ENCODE results near the gene ENPP1. TPM values are rescaled to one million over a fixed set of nuclear protein-coding genes. Genes with fewer than 3 reads are reported as not detected.
A peak's percentile ranks its signal among the peaks of the same experiment; 100 is the strongest.

The ENPP1 gene
- total RNA-seq, 1 donor from 2014 or later: 7.1 TPM

DNA sequence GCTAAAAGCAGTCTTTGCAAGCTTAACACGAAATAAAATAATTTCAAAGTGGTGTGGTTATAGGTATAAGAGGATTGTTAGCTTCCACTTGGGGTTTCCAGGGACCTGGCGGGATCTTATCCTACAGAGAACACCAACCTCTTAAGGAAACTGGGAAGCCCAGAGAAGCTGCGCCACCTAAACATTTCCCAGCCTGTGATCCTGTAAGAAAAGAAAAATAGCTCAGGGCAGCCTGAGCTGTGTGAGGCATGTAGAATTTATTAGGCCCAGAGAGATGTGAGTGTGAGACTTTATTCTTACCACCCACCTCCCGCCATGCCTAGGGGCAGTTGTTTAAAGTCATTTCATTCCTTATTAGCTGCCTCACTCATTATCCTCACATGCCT, 89.2 kb downstream of the ENPP1 start:
- Histone ChIP-seq H3K9ac (ENCODE audit: low read length) (no peak overlapping the region), H3K4me3 (ENCODE audit: insufficient read depth, low read depth, low read length) (no peak overlapping the region), H3K9me3 (ENCODE audit: insufficient read depth, low read depth, low read length) (peaks cover 4% of the 10 kb centered on the region), H3K27ac (ENCODE audit: low read depth, low read length) (no peak overlapping the region), H3K4me2 (ENCODE audit: low read length) (no peak overlapping the region), H4K20me1 (ENCODE audit: insufficient read depth, low read length) (no peaks in the 10 kb centered on the region), H3K27me3 (ENCODE audit: insufficient read depth, low read length) (no peaks in the 10 kb centered on the region), H3K4me1 (ENCODE audit: insufficient read depth, low read length) (no peaks in the 10 kb centered on the region), H2AFZ (ENCODE audit: low read depth, low read length) (no peak overlapping the region), H3K36me3 (ENCODE audit: insufficient read depth, low read length) (peaks cover 3% of the 10 kb centered on the region), H3K79me2 (ENCODE audit: insufficient read depth, low read length) (no peaks in the 10 kb centered on the region)
- Mint-ChIP-seq H3K27me3 (ENCODE audit: low read depth, unreplicated experiment) (no peaks in the 10 kb centered on the region), H3K36me3 (ENCODE audit: low read depth, unreplicated experiment) (no peaks in the 10 kb centered on the region), H3K4me3 (ENCODE audit: unreplicated experiment) (no peak overlapping the region), H3K9me3 (ENCODE audit: unreplicated experiment) (peaks cover 8% of the 10 kb centered on the region), H3K4me1 (ENCODE audit: low read depth, unreplicated experiment) (peaks cover 4% of the 10 kb centered on the region), H3K27ac (ENCODE audit: unreplicated experiment) (no peak overlapping the region)
- FAIRE-seq (no peak), DNase-seq (ENCODE audit: low read depth) (no peak)
- TF ChIP-seq, protein P1, sequence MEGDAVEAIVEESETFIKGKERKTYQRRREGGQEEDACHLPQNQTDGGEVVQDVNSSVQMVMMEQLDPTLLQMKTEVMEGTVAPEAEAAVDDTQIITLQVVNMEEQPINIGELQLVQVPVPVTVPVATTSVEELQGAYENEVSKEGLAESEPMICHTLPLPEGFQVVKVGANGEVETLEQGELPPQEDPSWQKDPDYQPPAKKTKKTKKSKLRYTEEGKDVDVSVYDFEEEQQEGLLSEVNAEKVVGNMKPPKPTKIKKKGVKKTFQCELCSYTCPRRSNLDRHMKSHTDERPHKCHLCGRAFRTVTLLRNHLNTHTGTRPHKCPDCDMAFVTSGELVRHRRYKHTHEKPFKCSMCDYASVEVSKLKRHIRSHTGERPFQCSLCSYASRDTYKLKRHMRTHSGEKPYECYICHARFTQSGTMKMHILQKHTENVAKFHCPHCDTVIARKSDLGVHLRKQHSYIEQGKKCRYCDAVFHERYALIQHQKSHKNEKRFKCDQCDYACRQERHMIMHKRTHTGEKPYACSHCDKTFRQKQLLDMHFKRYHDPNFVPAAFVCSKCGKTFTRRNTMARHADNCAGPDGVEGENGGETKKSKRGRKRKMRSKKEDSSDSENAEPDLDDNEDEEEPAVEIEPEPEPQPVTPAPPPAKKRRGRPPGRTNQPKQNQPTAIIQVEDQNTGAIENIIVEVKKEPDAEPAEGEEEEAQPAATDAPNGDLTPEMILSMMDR (IDR thresholded peaks at IDR 0.05; ENCODE audit: insufficient read depth, low read depth, low read length): no peak
- TF ChIP-seq EZH2 (IDR thresholded peaks at IDR 0.05; ENCODE audit: insufficient read depth, low read length): no peak

DNA sequence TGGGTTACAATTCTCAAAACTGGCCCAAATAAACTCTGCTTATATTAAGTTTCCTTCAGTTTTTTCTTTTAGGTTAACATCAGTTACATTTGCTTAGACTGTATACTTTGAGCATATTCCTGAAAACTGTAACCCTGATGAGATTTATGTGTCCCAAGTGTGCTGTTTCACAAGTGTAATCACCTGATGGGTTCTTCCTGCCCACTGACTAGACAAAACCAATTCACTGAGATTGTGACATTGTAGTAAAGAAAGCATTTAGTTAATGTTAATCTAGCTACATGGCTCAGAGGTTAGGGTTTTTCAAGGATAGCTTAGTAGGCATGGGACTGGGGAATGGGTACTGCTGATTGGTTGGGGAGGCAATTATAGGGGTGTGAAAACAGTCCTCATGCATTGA, 89.8 kb downstream of the ENPP1 start:
- no peaks in the 10 kb centered on the region for H4K20me1 ChIP-seq (ENCODE audit: insufficient read depth, low read length)
- Mint-ChIP-seq H3K4me1 (ENCODE audit: low read depth, unreplicated experiment) (peaks cover 4% of the 10 kb centered on the region), H3K4me3 (ENCODE audit: unreplicated experiment) (no peak overlapping the region), H3K27ac (ENCODE audit: unreplicated experiment) (no peak overlapping the region), H3K27me3 (ENCODE audit: low read depth, unreplicated experiment) (no peaks in the 10 kb centered on the region), H3K9me3 (ENCODE audit: unreplicated experiment) (peaks cover 8% of the 10 kb centered on the region), H3K36me3 (ENCODE audit: low read depth, unreplicated experiment) (no peaks in the 10 kb centered on the region)
- peaks cover 4% of the 10 kb centered on the region for H3K9me3 ChIP-seq (ENCODE audit: insufficient read depth, low read depth, low read length)
- TF ChIP-seq, protein P1 (IDR thresholded peaks at IDR 0.05; ENCODE audit: insufficient read depth, low read depth, low read length): no peak
- TF ChIP-seq EZH2 (IDR thresholded peaks at IDR 0.05; ENCODE audit: insufficient read depth, low read length): no peak
- peaks cover 3% of the 10 kb centered on the region for H3K36me3 ChIP-seq (ENCODE audit: insufficient read depth, low read length)
- DNase-seq (ENCODE audit: low read depth) (no peak), FAIRE-seq (peak; percentile 39)
- H3K4me2 ChIP-seq (ENCODE audit: low read length): no peak overlapping the region
- H3K27ac ChIP-seq (ENCODE audit: low read depth, low read length): no peak overlapping the region
- no peak overlapping the region for H3K9ac ChIP-seq (ENCODE audit: low read length)
- H3K79me2 ChIP-seq (ENCODE audit: insufficient read depth, low read length): no peaks in the 10 kb centered on the region
- no peak overlapping the region for H2AFZ ChIP-seq (ENCODE audit: low read depth, low read length)
- H3K4me1 ChIP-seq (ENCODE audit: insufficient read depth, low read length): no peaks in the 10 kb centered on the region
- no peak overlapping the region for H3K4me3 ChIP-seq (ENCODE audit: insufficient read depth, low read depth, low read length)
- H3K27me3 ChIP-seq (ENCODE audit: insufficient read depth, low read length): no peaks in the 10 kb centered on the region

DNA sequence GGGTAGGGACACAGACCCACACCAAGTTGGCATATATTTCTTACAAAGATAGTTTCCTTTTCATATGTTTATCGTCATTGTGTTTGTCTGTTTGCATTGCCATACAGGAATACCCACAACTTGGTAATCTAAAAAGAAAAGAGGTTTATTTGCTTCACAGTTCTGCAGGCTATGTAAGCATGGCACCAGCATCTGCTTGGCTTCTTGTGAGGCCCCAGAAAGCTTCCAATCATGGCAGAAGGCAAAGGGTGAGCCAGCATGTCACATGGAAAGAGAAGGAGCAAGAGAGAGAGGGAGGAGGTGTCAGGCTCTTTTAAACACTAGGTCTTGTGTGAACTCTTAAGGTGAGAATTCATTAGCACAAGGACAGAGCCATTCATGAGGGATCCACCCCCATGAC, 90.9 kb downstream of the ENPP1 start:
- H3K4me1 ChIP-seq (ENCODE audit: insufficient read depth, low read length): no peaks in the 10 kb centered on the region
- H3K4me2 ChIP-seq (ENCODE audit: low read length): no peak overlapping the region
- peaks cover 4% of the 10 kb centered on the region for H3K9me3 ChIP-seq (ENCODE audit: insufficient read depth, low read depth, low read length)
- H3K27me3 ChIP-seq (ENCODE audit: insufficient read depth, low read length): no peaks in the 10 kb centered on the region
- H3K27ac Mint-ChIP-seq (ENCODE audit: unreplicated experiment): no peak overlapping the region
- H3K4me3 Mint-ChIP-seq (ENCODE audit: unreplicated experiment): no peak overlapping the region
- H3K27me3 Mint-ChIP-seq (ENCODE audit: low read depth, unreplicated experiment): no peaks in the 10 kb centered on the region
- peaks cover 8% of the 10 kb centered on the region for H3K9me3 Mint-ChIP-seq (ENCODE audit: unreplicated experiment)
- H3K36me3 ChIP-seq (ENCODE audit: insufficient read depth, low read length): no peaks in the 10 kb centered on the region
- TF ChIP-seq EZH2 (IDR thresholded peaks at IDR 0.05; ENCODE audit: insufficient read depth, low read length): no peak
- TF ChIP-seq, protein P1 (IDR thresholded peaks at IDR 0.05; ENCODE audit: insufficient read depth, low read depth, low read length): no peak
- peaks cover 1% of the 10 kb centered on the region for H3K36me3 Mint-ChIP-seq (ENCODE audit: low read depth, unreplicated experiment)
- H3K9ac ChIP-seq (ENCODE audit: low read length): no peak overlapping the region
- no peaks in the 10 kb centered on the region for H3K79me2 ChIP-seq (ENCODE audit: insufficient read depth, low read length)
- peaks cover 4% of the 10 kb centered on the region for H3K4me1 Mint-ChIP-seq (ENCODE audit: low read depth, unreplicated experiment)
- no peaks in the 10 kb centered on the region for H4K20me1 ChIP-seq (ENCODE audit: insufficient read depth, low read length)
- no peak overlapping the region for H3K4me3 ChIP-seq (ENCODE audit: insufficient read depth, low read depth, low read length)
- no peak for FAIRE-seq
- no peak overlapping the region for H2AFZ ChIP-seq (ENCODE audit: low read depth, low read length)
- H3K27ac ChIP-seq (ENCODE audit: low read depth, low read length): no peak overlapping the region
- no peak for DNase-seq (ENCODE audit: low read depth)
